OCI-LY3 (cell line): ENCODE results near the gene YWHAQ.

ENCODE experiments used
- EZH2phosphoT487 ChIP-seq: fragments of 200-600 bp; shearing (Covaris generic); IDR thresholded peaks from 2 replicates; pipeline ENCODE4 v1.6.1; 2018; ENCODE audit warnings: antibody characterized with exemption, mixed run types, low read depth
- TF ChIP-seq, protein P1 (sequence below): fragments of 200-600, 300-600 bp; sonication (generic); IDR thresholded peaks from 2 replicates; pipeline ENCODE4 v1.5.1; 2014; ENCODE audit warnings: antibody characterized with exemption, low read length, low read depth

DNA sequence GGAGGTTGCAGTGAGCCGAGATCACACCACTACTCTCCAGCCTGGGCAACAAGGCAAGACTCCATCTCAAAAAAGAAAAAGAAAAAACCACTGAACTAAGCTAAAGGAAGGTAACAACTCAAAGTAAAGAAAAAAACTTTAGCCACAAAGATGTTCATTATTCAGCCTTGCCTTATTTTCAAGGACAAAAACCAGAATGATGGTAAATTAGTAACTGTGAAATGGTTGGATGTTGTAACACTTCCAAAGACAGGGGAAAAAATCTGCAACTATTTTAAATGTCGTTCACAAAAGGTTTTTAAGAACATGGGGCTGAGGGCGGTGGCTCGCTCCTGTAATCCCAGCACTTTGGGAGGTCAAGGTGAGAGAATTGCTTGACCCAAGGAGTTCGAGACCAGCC, 85.3 kb downstream of the YWHAQ start:
- TF ChIP-seq, protein P1, sequence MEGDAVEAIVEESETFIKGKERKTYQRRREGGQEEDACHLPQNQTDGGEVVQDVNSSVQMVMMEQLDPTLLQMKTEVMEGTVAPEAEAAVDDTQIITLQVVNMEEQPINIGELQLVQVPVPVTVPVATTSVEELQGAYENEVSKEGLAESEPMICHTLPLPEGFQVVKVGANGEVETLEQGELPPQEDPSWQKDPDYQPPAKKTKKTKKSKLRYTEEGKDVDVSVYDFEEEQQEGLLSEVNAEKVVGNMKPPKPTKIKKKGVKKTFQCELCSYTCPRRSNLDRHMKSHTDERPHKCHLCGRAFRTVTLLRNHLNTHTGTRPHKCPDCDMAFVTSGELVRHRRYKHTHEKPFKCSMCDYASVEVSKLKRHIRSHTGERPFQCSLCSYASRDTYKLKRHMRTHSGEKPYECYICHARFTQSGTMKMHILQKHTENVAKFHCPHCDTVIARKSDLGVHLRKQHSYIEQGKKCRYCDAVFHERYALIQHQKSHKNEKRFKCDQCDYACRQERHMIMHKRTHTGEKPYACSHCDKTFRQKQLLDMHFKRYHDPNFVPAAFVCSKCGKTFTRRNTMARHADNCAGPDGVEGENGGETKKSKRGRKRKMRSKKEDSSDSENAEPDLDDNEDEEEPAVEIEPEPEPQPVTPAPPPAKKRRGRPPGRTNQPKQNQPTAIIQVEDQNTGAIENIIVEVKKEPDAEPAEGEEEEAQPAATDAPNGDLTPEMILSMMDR = no peak
- no peak for TF ChIP-seq EZH2phosphoT487
